HepG2 (cell line): ENCODE data around the gene ZSCAN1. TPM values are rescaled to one million over a fixed set of nuclear protein-coding genes. Genes with fewer than 3 reads are reported as not detected.

ENCODE experiments used
- AGO2 ChIP-seq: fragments of 200-400 bp; formaldehyde crosslinking; optimal IDR thresholded peaks from 2 replicates; pipeline ENCODE3; 2017; ENCODE audit warnings: mild to moderate bottlenecking, low read depth, low read length, moderate library complexity
- BORCS8-MEF2B ChIP-seq: sonication (generic); formaldehyde crosslinking; IDR thresholded peaks from 2 replicates; pipeline ENCODE4 v1.8.0; 2022; ENCODE audit warnings: mild to moderate bottlenecking, missing genetic modification reagents
- CAMTA2 ChIP-seq: sonication (generic); formaldehyde crosslinking; IDR thresholded peaks from 2 replicates; pipeline ENCODE4 v1.4.0; 2020; ENCODE audit warnings: mild to moderate bottlenecking, missing genetic modification reagents, borderline replicate concordance
- CC2D1A ChIP-seq: sonication (generic); formaldehyde crosslinking; IDR thresholded peaks from 2 replicates; pipeline ENCODE4 v1.8.1; 2023; ENCODE audit warnings: mild to moderate bottlenecking, missing genetic modification reagents
- KDM5B ChIP-seq: sonication (generic); formaldehyde crosslinking; IDR thresholded peaks from 2 replicates; pipeline ENCODE4 v1.4.0; 2020; ENCODE audit warnings: missing genetic modification reagents, mild to moderate bottlenecking, borderline replicate concordance
- MXD4 ChIP-seq: IDR thresholded peaks from 2 replicates; pipeline ENCODE4 v1.6.1; 2016; ENCODE audit warnings: mild to moderate bottlenecking, missing biosample characterization, missing genetic modification reagents
- MXI1 ChIP-seq: IDR thresholded peaks from 3 replicates; pipeline ENCODE4 v1.6.1; 2012; ENCODE audit warnings: low read depth, low read length, inconsistent platforms, borderline replicate concordance
- NR2C2 ChIP-seq: sonication (generic); formaldehyde crosslinking; IDR thresholded peaks from 2 replicates; pipeline ENCODE4 v1.4.0; 2020; ENCODE audit warnings: missing genetic modification reagents, mild to moderate bottlenecking, moderate library complexity, borderline replicate concordance
- PHF8 ChIP-seq: sonication (generic); formaldehyde crosslinking; IDR thresholded peaks from 2 replicates; pipeline ENCODE4 v1.5.0; 2020; ENCODE audit warnings: missing genetic modification reagents
- POGZ ChIP-seq: sonication (generic); formaldehyde crosslinking; IDR thresholded peaks from 2 replicates; pipeline ENCODE4 v1.4.0; 2020; ENCODE audit warnings: mild to moderate bottlenecking, missing genetic modification reagents
- RAD21 ChIP-seq: fragments of 450-650 bp; formaldehyde crosslinking; IDR thresholded peaks from 2 replicates; pipeline ENCODE4 v1.5.0; 2020; ENCODE audit warnings: mild to moderate bottlenecking
- RXRB ChIP-seq: IDR thresholded peaks from 2 replicates; pipeline ENCODE4 v1.6.1; 2016; ENCODE audit warnings: borderline replicate concordance, missing genetic modification reagents, missing compliant biosample characterization
- SRY ChIP-seq: sonication (generic); formaldehyde crosslinking; IDR thresholded peaks from 2 replicates; pipeline ENCODE4 v1.8.0; 2022; ENCODE audit warnings: mild to moderate bottlenecking, missing genetic modification reagents
- YEATS2 ChIP-seq: sonication (generic); formaldehyde crosslinking; IDR thresholded peaks from 2 replicates; pipeline ENCODE4 v1.4.0; 2020; ENCODE audit warnings: missing genetic modification reagents, borderline replicate concordance
- ZFP36L1 ChIP-seq: sonication (generic); formaldehyde crosslinking; IDR thresholded peaks from 2 replicates; pipeline ENCODE4 v1.8.0; 2022; ENCODE audit warnings: mild to moderate bottlenecking, missing genetic modification reagents, moderate library complexity
- ZNF230 ChIP-seq: sonication (generic); formaldehyde crosslinking; IDR thresholded peaks from 2 replicates; pipeline ENCODE4 v1.4.0; 2020; ENCODE audit warnings: mild to moderate bottlenecking, missing genetic modification reagents
- ZNF367 ChIP-seq: sonication (generic); formaldehyde crosslinking; IDR thresholded peaks from 2 replicates; pipeline ENCODE4 v1.4.0; 2020; ENCODE audit warnings: missing genetic modification reagents, borderline replicate concordance
- ZNF44 ChIP-seq: sonication (generic); formaldehyde crosslinking; IDR thresholded peaks from 2 replicates; pipeline ENCODE4 v1.5.1; 2020; ENCODE audit warnings: mild to moderate bottlenecking, missing genetic modification reagents
- ZNF468 ChIP-seq: sonication (generic); formaldehyde crosslinking; IDR thresholded peaks from 2 replicates; pipeline ENCODE4 v1.8.0; 2022; ENCODE audit warnings: mild to moderate bottlenecking, moderate library complexity, missing genetic modification reagents
- ZNF614 ChIP-seq: IDR thresholded peaks from 2 replicates; pipeline ENCODE4 v1.6.1; 2018; ENCODE audit warnings: missing biosample characterization, missing genetic modification reagents, inconsistent platforms, borderline replicate concordance
- polyA plus RNA-seq, 8 experiments: library from polyadenylated mRNA; depleted of rRNA in 3 of 8; stranded (reverse) in 7 of 8; unstranded in 1 of 8; fragments of >200 nt; fragmentation: Illumina TruSeq in 4 of 8; extraction: Trizol in 4 of 8; gene quantifications; 2 replicates each; pipeline versions ENCODE4 v1.2.1 to v1.2.3, GENCODE V29; 2011 to 2016; ENCODE audit warnings: low read depth in 4 of 8, missing spikeins in 1 of 8, mixed read lengths in 1 of 8; ENCODE audit not compliant: insufficient read depth in 1 of 8
- total RNA-seq, 5 experiments: library from RNA; depleted of rRNA; stranded (reverse); fragments of >200 nt; fragmentation: Illumina TruSeq; extraction: Trizol; gene quantifications; 2 replicates each; pipeline ENCODE4 v1.2.3, GENCODE V29; 2016; ENCODE audit warnings: low read depth in 1 of 5
- TF ChIP-seq, protein P1 (sequence below): sonication (generic); formaldehyde crosslinking; IDR thresholded peaks from 2 replicates; pipeline ENCODE4 v1.8.0; 2022; ENCODE audit warnings: mild to moderate bottlenecking, missing genetic modification reagents; ENCODE audit not compliant: insufficient replicate concordance
- TF ChIP-seq, protein P2 (sequence below): IDR thresholded peaks from 2 replicates; pipeline ENCODE4 v1.6.1; 2016; ENCODE audit warnings: missing genetic modification reagents, missing compliant biosample characterization
- TF ChIP-seq, protein P3 (sequence below): sonication (generic); formaldehyde crosslinking; IDR thresholded peaks from 2 replicates; pipeline ENCODE4 v1.4.0; 2020; ENCODE audit warnings: mild to moderate bottlenecking, missing genetic modification reagents
- TF ChIP-seq, protein P4 (sequence below): sonication (generic); formaldehyde crosslinking; IDR thresholded peaks from 2 replicates; pipeline ENCODE4 v1.4.0; 2020; ENCODE audit warnings: missing genetic modification reagents

Gene ZSCAN1
- total and polyA plus RNA-seq, 2 of the 13 experiments (the other 11 are each of a cell fraction or from before 2014, with no cell fraction given): not detected

DNA sequence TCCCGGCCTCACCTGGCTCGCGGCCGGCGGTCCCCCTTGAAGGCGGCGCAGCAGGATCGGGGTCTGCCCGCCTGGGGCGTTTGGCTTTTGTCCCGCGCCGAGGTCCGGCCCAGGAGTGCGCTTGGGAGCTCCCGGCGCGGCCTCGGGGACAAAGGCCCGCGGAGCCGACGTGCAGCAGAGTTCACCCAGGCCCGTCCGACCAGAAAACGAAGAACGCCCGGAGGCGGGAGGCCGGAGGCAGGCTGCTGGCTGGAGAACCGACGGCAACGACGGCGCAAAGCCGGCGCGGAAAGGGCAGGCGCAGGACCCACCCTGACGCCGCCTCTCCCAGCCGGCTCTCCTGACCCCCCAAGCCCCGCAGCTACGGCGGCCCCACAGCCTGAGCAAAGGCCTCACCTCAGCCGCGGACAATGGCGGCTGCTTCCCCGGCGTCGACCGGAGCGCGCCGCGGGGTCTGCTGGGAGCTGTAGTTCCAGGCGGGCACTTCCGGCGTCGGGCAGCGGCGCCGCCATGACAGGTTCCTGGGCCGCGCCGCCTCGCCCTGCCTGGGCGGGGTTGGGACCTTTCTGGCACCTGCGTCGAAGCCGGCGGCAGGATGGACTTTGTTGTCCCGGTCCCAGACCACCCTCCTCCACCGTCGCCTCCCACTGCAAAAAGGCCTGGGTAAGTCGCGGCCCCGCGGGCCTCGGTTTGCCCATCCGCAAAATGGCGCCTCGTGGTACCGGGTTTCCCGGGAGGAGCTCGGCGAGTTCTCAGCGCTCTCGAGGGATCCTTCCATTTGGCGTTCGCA is 31.2 kb upstream of the ZSCAN1 start, which contains the start of gene ZNF606 (continued):
- TF ChIP-seq PHF8 (CRISPR knock-in tag) (peak; percentile 98), ZFP36L1 (CRISPR knock-in tag) (no peak; the same call in 1 of the 2 replicates), NR2C2 (CRISPR knock-in tag) (peak; percentile 87), SRY (peak; percentile 43; the same call in 1 of the 2 replicates), POGZ (peak; percentile 74), MXI1 (peak; percentile 37; the same call in 1 of the 3 replicates), RAD21 (CRISPR knock-in tag) (peak; percentile 41; the same call in 1 of the 2 replicates), MXD4 (CRISPR knock-in tag) (peak; percentile 69; the same call in 1 of the 2 replicates), CC2D1A (CRISPR knock-in tag) (0 out of 2 replicates have a peak, but pooled peaks have one; percentile 24), BORCS8-MEF2B (CRISPR knock-in tag) (peak; percentile 28; the same call in 1 of the 2 replicates), ZNF230 (CRISPR knock-in tag) (no peak), ZNF367 (peak; percentile 45; the same call in 1 of the 2 replicates), ZNF614 (CRISPR knock-in tag) (peak; percentile 59; the same call in 1 of the 2 replicates), CAMTA2 (0 out of 2 replicates have a peak, but pooled peaks have one; percentile 63), AGO2 (peak; percentile 81), ZNF468 (0 out of 2 replicates have a peak, but pooled peaks have one; percentile 56), ZNF44 (CRISPR knock-in tag) (peak; percentile 72; the same call in 1 of the 2 replicates), RXRB (CRISPR knock-in tag) (peak; percentile 46; the same call in 1 of the 2 replicates), YEATS2 (CRISPR knock-in tag) (peak; percentile 92), KDM5B (CRISPR knock-in tag) (peak; percentile 67; the same call in 1 of the 2 replicates)
- TF ChIP-seq, protein P1, sequence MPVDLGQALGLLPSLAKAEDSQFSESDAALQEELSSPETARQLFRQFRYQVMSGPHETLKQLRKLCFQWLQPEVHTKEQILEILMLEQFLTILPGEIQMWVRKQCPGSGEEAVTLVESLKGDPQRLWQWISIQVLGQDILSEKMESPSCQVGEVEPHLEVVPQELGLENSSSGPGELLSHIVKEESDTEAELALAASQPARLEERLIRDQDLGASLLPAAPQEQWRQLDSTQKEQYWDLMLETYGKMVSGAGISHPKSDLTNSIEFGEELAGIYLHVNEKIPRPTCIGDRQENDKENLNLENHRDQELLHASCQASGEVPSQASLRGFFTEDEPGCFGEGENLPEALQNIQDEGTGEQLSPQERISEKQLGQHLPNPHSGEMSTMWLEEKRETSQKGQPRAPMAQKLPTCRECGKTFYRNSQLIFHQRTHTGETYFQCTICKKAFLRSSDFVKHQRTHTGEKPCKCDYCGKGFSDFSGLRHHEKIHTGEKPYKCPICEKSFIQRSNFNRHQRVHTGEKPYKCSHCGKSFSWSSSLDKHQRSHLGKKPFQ (CRISPR knock-in tag): peak; percentile 32
- TF ChIP-seq, protein P2, sequence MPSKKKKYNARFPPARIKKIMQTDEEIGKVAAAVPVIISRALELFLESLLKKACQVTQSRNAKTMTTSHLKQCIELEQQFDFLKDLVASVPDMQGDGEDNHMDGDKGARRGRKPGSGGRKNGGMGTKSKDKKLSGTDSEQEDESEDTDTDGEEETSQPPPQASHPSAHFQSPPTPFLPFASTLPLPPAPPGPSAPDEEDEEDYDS (CRISPR knock-in tag): peak; percentile 53; the same call in 1 of the 2 replicates
- TF ChIP-seq, protein P3, sequence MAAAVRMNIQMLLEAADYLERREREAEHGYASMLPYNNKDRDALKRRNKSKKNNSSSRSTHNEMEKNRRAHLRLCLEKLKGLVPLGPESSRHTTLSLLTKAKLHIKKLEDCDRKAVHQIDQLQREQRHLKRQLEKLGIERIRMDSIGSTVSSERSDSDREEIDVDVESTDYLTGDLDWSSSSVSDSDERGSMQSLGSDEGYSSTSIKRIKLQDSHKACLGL (CRISPR knock-in tag): peak; percentile 62
- TF ChIP-seq, protein P4, sequence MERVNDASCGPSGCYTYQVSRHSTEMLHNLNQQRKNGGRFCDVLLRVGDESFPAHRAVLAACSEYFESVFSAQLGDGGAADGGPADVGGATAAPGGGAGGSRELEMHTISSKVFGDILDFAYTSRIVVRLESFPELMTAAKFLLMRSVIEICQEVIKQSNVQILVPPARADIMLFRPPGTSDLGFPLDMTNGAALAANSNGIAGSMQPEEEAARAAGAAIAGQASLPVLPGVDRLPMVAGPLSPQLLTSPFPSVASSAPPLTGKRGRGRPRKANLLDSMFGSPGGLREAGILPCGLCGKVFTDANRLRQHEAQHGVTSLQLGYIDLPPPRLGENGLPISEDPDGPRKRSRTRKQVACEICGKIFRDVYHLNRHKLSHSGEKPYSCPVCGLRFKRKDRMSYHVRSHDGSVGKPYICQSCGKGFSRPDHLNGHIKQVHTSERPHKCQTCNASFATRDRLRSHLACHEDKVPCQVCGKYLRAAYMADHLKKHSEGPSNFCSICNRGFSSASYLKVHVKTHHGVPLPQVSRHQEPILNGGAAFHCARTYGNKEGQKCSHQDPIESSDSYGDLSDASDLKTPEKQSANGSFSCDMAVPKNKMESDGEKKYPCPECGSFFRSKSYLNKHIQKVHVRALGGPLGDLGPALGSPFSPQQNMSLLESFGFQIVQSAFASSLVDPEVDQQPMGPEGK (CRISPR knock-in tag): peak; percentile 82
